BJ (cell line): ENCODE results near the gene GZMM. TPM values are rescaled to one million over a fixed set of nuclear protein-coding genes. Genes with fewer than 3 reads are reported as not detected.

ENCODE experiments used
- CTCF ChIA-PET: fragments of 350-600 bp; formaldehyde crosslinking; extraction: SDS; loops from one replicate; lab custom pipeline; 2021; ENCODE audit warnings: antibody characterized with exemption, inconsistent platforms; lab: Yijun Ruan, JAX
- POLR2A ChIA-PET: fragments of 300-600 bp; sonication (Branson Sonifier 250); formaldehyde crosslinking; extraction: SDS; loops from one replicate; lab custom pipeline; 2021; ENCODE audit warnings: antibody characterized with exemption; lab: Charles Lee
- DNase-seq: peaks from one replicate; pipeline ENCODE4 v3.0.0-alpha.2; 2011; ENCODE audit warnings: low read depth
- H3K27me3 ChIP-seq: 2 replicates; pipeline ENCODE4 v1.6.0; 2011; ENCODE audit warnings: low read length; ENCODE audit not compliant: control insufficient read depth, insufficient read depth
- H3K36me3 ChIP-seq: 2 replicates; pipeline ENCODE4 v1.5.1; 2011; ENCODE audit warnings: low read length; ENCODE audit not compliant: control insufficient read depth, insufficient read depth
- H3K4me3 ChIP-seq: 2 replicates; pipeline ENCODE4 v1.5.1; 2011; ENCODE audit warnings: low read depth, mild to moderate bottlenecking, control low read depth, low read length
- CTCF ChIP-seq: IDR thresholded peaks from 2 replicates; pipeline ENCODE4 v1.5.1; 2011; ENCODE audit warnings: low read depth, mild to moderate bottlenecking, control low read depth, inconsistent platforms, low read length, moderate library complexity; ENCODE audit not compliant: insufficient read depth
- polyA plus RNA-seq: library from polyadenylated mRNA; depleted of rRNA; stranded (reverse); fragments of >200 nt; gene quantifications from 2 replicates; pipeline ENCODE4 v1.2.3, GENCODE V29; 2011

GZMM gene
- polyA plus RNA-seq, 1 experiment = not detected

GRCh38 chr19:496112-496665 is 47.7 kb upstream of the GZMM start, which contains the start of gene MADCAM1:
Gene MADCAM1, plus strand, starts transcription at chr19:496486. Its CDS starts 14 bp downstream, at chr19:496500.
- ChIA-PET CTCF (interaction anchor here (0.6 to 1.9 kb wide), 2 partner anchors 10 to 29 kb away, joined by 3 to 16 read pairs; no protein-coding TSS in a partner anchor), POLR2A (interaction anchor here (0.6 kb wide), 1 partner anchor 773 kb away, joined by 4 read pairs; the partner anchor contains the start of gene CIRBP)
- no peak for TF ChIP-seq CTCF
- Histone ChIP-seq H3K4me3 (no peak within 1 kb of the TSS), H3K36me3 (no peaks in the 10 kb centered on the region), H3K27me3 (peaks cover 11% of the 10 kb centered on the region)
- DNase-seq = no peak

- CTCF ChIA-PET = interaction anchor here (1.5 kb wide), 1 partner anchor 10 kb away, joined by 4 read pairs; the partner anchor contains the start of gene TPGS1
- no peak for DNase-seq
- TF ChIP-seq CTCF = no peak
- Histone ChIP-seq H3K4me3 (no peak overlapping the region), H3K36me3 (no peaks in the 10 kb centered on the region), H3K27me3 (peaks cover 11% of the 10 kb centered on the region)
- POLR2A ChIA-PET = no interaction called here
Measured at GRCh38 chr19:496986-497385, 46.9 kb upstream of the GZMM start.

- no peak for DNase-seq
- ChIA-PET CTCF (interaction anchor here (0.9 to 1.5 kb wide), 2 partner anchors 9 to 13 kb away, joined by 3 to 4 read pairs; partner anchors contain the start of gene TPGS1), POLR2A (no interaction called here)
- TF ChIP-seq CTCF = no peak
- Histone ChIP-seq H3K27me3 (peaks cover 11% of the 10 kb centered on the region), H3K4me3 (no peak overlapping the region), H3K36me3 (no peaks in the 10 kb centered on the region)
Measured at GRCh38 chr19:497491-497868, 46.4 kb upstream of the GZMM start.

GRCh38 chr19:497869-498510 is 45.9 kb upstream of the GZMM start:
- Histone ChIP-seq H3K36me3 (no peaks in the 10 kb centered on the region), H3K27me3 (peaks cover 11% of the 10 kb centered on the region), H3K4me3 (no peak overlapping the region)
- CTCF ChIA-PET = interaction anchor here (0.9 to 1.5 kb wide), 2 partner anchors 9 to 13 kb away, joined by 3 to 4 read pairs; partner anchors contain the start of gene TPGS1
- no peak for DNase-seq
- POLR2A ChIA-PET = no interaction called here
- TF ChIP-seq CTCF = no peak

- no peak overlapping the region for H3K4me3 ChIP-seq
- peaks cover 11% of the 10 kb centered on the region for H3K27me3 ChIP-seq
- CTCF ChIA-PET = interaction anchor here (0.9 to 1.5 kb wide), 2 partner anchors 8 to 12 kb away, joined by 3 to 4 read pairs; partner anchors contain the start of gene TPGS1
- POLR2A ChIA-PET = no interaction called here
- DNase-seq = no peak
- TF ChIP-seq CTCF = no peak
- no peaks in the 10 kb centered on the region for H3K36me3 ChIP-seq
Measured at GRCh38 chr19:498511-498891, 45.4 kb upstream of the GZMM start.
